LNCAP (cell line): ENCODE measurements around the gene RIBC2.

Experiments
- TF ChIP-seq, protein P1 (sequence below): fragments of 450-650 bp; IDR thresholded peaks from 2 replicates; pipeline ENCODE4 v1.5.1; 2017; ENCODE audit warnings: mild to moderate bottlenecking

Gene RIBC2, protein sequence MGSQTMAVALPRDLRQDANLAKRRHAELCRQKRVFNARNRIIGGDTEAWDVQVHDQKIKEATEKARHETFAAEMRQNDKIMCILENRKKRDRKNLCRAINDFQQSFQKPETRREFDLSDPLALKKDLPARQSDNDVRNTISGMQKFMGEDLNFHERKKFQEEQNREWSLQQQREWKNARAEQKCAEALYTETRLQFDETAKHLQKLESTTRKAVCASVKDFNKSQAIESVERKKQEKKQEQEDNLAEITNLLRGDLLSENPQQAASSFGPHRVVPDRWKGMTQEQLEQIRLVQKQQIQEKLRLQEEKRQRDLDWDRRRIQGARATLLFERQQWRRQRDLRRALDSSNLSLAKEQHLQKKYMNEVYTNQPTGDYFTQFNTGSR

DNA sequence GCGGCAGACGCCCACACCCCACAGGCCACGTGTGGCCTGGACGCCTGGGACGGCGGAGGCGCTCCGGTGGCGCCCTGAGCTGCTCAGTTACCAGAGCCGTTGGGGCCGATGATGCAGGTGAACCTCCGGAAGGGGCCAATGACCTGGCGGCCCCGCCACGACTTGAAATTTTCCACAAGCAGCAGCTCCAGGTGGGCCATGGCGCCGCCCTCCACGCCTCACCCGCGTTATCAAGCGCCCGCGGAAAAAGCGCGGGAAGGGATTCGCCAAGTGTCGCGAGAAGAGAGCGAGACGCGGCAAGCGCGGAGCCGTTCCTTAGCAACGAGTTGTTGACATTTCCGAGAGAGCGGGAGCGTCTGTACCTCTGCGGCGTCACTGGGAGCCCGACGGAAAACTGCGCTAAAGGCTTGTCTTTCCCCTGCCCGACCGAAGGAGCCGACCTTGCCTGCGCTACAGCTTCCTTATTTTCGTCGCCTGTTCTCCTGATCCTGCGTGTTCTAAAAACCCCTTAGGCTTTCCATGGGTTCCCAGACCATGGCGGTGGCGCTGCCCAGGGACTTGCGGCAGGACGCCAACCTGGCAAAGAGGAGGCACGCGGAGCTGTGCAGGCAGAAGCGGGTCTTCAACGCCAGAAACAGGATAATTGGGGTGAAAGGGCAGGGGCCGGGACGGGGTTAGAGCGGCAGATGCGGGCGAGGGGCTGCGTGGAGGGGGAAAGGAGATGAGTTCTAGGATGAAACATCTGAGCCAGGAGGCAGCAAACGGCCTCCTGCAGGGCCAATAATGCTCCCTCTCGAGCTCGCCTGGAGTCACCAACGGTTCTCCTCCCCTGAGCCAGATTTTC is at the start of gene RIBC2, which contains the start of gene SMC1B:
TSS of gene RIBC2 (plus strand) at position 326 of the 844 bp plus-strand sequence. CDS start at position 520, 194 bp downstream.
TSS of gene SMC1B (minus strand) at position 232 of the 844 bp plus-strand sequence. CDS start at position 200, 32 bp downstream.
- TF ChIP-seq, protein P1, sequence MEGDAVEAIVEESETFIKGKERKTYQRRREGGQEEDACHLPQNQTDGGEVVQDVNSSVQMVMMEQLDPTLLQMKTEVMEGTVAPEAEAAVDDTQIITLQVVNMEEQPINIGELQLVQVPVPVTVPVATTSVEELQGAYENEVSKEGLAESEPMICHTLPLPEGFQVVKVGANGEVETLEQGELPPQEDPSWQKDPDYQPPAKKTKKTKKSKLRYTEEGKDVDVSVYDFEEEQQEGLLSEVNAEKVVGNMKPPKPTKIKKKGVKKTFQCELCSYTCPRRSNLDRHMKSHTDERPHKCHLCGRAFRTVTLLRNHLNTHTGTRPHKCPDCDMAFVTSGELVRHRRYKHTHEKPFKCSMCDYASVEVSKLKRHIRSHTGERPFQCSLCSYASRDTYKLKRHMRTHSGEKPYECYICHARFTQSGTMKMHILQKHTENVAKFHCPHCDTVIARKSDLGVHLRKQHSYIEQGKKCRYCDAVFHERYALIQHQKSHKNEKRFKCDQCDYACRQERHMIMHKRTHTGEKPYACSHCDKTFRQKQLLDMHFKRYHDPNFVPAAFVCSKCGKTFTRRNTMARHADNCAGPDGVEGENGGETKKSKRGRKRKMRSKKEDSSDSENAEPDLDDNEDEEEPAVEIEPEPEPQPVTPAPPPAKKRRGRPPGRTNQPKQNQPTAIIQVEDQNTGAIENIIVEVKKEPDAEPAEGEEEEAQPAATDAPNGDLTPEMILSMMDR = no peak

DNA sequence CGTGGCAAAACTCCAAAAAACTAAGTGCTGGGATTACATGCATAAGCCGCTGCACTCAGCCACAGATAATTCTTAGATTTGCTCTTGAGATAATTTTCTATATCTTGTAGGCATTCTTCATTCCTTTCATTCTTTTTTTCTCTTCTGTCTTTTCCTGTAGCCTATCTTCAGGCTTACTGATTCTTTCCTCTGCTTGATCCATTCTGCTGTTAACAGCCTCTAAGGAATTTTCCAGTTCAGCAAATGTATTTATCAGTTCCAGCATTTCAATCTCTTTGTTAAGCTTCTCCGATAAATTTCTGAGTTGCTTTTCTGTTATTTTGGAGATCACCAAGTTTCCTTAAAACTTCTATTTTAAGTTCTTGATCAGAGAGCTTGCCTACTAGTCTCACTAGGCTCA is 46.8 kb upstream of the RIBC2 start:
- TF ChIP-seq, protein P1 = no peak

DNA sequence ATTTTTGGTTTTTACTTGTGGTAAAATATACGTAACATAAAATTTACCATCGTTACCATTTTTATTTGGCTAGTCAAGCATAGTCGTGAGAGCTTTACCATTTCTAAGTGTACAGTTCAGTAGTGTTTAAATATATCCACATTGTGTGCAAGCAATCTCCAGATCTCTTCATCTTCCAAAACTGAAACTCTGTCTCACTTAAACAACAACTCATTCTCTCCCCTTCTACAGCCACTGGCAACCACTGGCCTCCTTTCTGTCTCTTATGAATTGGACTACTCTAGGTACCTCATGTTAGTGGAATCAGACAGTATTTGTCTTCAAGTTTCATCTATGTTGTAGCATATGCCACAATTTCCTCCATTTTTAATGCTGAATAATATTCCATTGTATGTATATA is 37.5 kb upstream of the RIBC2 start:
- TF ChIP-seq, protein P1 = no peak

DNA sequence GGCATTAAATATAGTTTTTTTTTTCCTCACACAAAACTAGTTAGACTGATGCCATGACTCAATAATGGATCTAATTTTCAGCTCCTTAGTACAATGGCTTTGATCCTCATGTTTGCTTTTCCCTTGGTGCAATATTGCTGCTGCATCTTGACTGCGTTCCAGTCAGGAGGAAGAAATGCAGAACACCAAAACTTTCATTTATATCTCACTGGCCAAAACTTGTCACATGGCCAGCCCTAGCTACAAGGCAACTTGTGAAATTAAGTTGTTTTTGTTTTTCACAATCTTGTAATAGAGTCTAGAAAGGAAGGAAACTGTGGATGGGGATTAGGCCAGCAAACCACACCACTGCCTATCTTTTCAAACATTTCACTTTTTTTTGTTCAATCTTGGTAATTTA is 36.8 kb upstream of the RIBC2 start:
- TF ChIP-seq, protein P1 = no peak

DNA sequence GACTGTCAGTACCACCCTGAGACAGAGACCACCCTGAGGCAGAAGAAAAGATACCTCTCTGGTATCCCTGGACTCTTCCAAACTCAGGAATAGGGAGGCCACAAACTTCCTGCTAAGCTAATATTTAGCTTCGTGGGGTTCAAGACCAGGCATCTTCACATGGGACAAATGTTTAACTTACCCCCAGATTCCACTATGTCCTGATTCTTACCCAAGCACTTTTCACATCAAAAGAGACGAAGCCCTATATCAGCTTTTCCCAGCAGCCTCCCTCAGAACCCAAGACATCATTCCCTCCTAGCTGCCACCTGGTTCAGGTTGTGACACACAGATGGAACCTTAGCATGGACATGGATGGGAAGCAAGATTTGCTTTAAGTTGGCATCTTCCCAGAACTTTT is 32.1 kb upstream of the RIBC2 start:
- TF ChIP-seq, protein P1 = no peak

DNA sequence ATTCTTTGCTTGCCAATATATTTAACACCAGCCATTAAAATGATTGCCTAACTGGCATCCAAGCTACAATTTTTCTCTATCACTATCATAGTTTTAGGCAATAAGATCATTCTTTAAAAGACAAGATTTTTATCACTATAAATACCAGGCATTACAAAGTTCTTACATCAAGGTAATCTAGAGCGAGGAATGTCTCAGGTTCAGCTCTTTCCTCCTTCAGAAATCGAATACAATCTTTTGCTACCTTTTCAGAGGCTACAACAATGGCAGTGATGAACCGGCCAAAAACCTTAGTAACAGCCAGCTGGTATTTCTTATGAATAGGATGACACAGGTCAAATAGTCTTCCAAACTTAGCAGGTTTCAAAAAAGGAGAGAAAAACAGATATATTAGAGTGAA is 23.9 kb upstream of the RIBC2 start:
- TF ChIP-seq, protein P1 = no peak

DNA sequence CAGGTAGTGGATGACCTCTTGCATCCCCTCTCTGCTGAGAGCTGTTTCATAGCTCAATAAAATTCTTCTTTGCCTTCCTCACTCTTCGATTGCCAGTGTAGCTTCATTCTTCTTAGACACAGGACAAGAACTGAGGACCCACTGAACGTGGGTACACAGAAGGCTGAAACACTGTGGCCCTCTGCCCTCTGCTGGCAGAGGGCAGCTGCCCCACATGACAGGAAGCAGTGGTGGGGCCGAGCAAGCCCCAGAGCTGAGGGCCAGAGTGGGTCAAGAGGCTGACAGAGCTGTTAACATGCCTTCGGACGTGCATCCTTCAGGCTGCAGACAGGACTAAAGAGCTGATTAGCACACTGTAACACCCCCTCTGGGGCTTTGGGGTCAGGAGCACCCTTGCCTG is 15.7 kb upstream of the RIBC2 start:
- TF ChIP-seq, protein P1 = no peak
